Neural crest cell (in vitro differentiated cells): ENCODE data around the gene MIF4GD. TPM values are rescaled to one million over a fixed set of nuclear protein-coding genes. Genes with fewer than 3 reads are reported as not detected.

Experiments used
- DNase-seq: peaks from one replicate; pipeline ENCODE4 v3.0.0; 2021; ENCODE audit warnings: low read depth, mixed read lengths, low spot score
- H3K27ac Mint-ChIP-seq: one replicate; pipeline ENCODE4 v1.8.0; 2021; ENCODE audit warnings: mild to moderate bottlenecking, mixed read lengths; ENCODE audit not compliant: unreplicated experiment
- H3K27me3 Mint-ChIP-seq: 2 replicates; pipeline ENCODE4 v1.8.0; 2021; ENCODE audit warnings: low read depth, mild to moderate bottlenecking, mixed read lengths
- H3K36me3 Mint-ChIP-seq: 2 replicates; pipeline ENCODE4 v1.8.0; 2021; ENCODE audit warnings: low read depth, mild to moderate bottlenecking, mixed read lengths
- H3K4me1 Mint-ChIP-seq: 2 replicates; pipeline ENCODE4 v1.8.0; 2021; ENCODE audit warnings: mixed read lengths
- H3K4me3 Mint-ChIP-seq: one replicate; pipeline ENCODE4 v1.8.0; 2021; ENCODE audit warnings: mild to moderate bottlenecking, mixed read lengths
- H3K9me3 Mint-ChIP-seq: 2 replicates; pipeline ENCODE4 v1.8.0; 2021; ENCODE audit warnings: mixed read lengths
- CTCF ChIP-seq: fragments of 200-600 bp; sonication (generic); conservative IDR thresholded peaks from 2 replicates; pipeline ENCODE4 v1.5.0; 2021; ENCODE audit warnings: antibody characterized with exemption, mild to moderate bottlenecking
- total RNA-seq: library from RNA; stranded (reverse); gene quantifications from 2 replicates; pipeline ENCODE4 v1.2.1, GENCODE V29; 2021

MIF4GD gene
- total RNA-seq, 1 donor from 2014 or later, result 15.9 TPM

GRCh38 chr17:75231071-75231470, 40.0 kb downstream of the MIF4GD start:
- Mint-ChIP-seq H3K36me3 (peaks cover 7% of the 10 kb centered on the region), H3K9me3 (no peaks in the 10 kb centered on the region), H3K4me1 (no peaks in the 10 kb centered on the region), H3K4me3 (no peak overlapping the region), H3K27ac (no peak overlapping the region), H3K27me3 (no peaks in the 10 kb centered on the region)
- no peak for TF ChIP-seq CTCF
- no peak for DNase-seq

- Mint-ChIP-seq H3K4me3 (no peak overlapping the region), H3K4me1 (no peaks in the 10 kb centered on the region), H3K27me3 (no peaks in the 10 kb centered on the region), H3K36me3 (peaks cover 7% of the 10 kb centered on the region), H3K27ac (no peak overlapping the region), H3K9me3 (no peaks in the 10 kb centered on the region)
- no peak for DNase-seq
- no peak for TF ChIP-seq CTCF
Observed at GRCh38 chr17:75228847-75229246, 42.2 kb downstream of the MIF4GD start.

- no peak overlapping the region for H3K4me3 Mint-ChIP-seq
- no peaks in the 10 kb centered on the region for H3K4me1 Mint-ChIP-seq
- no peaks in the 10 kb centered on the region for H3K9me3 Mint-ChIP-seq
- DNase-seq, result no peak
- H3K27me3 Mint-ChIP-seq, result no peaks in the 10 kb centered on the region
- TF ChIP-seq CTCF, result no peak
- H3K27ac Mint-ChIP-seq, result no peak overlapping the region
- H3K36me3 Mint-ChIP-seq, result peaks cover 7% of the 10 kb centered on the region
Observed at GRCh38 chr17:75228305-75228704, 42.7 kb downstream of the MIF4GD start.

GRCh38 chr17:75227729-75228128, 43.3 kb downstream of the MIF4GD start:
- H3K4me1 Mint-ChIP-seq, result no peaks in the 10 kb centered on the region
- H3K36me3 Mint-ChIP-seq, result peaks cover 4% of the 10 kb centered on the region
- H3K27me3 Mint-ChIP-seq, result no peaks in the 10 kb centered on the region
- peak overlapping the region; percentile 67 for H3K27ac Mint-ChIP-seq
- no peak for DNase-seq
- H3K4me3 Mint-ChIP-seq, result no peak overlapping the region
- no peak for TF ChIP-seq CTCF
- no peaks in the 10 kb centered on the region for H3K9me3 Mint-ChIP-seq

GRCh38 chr17:75225016-75225415, 46.0 kb downstream of the MIF4GD start:
- Mint-ChIP-seq H3K4me3 (no peak overlapping the region), H3K27ac (no peak overlapping the region), H3K36me3 (peaks cover 9% of the 10 kb centered on the region)

More at GRCh38 chr17:75225016-75225415, 46.0 kb downstream of the MIF4GD start:
- no peak for DNase-seq
- TF ChIP-seq CTCF, result no peak
- Mint-ChIP-seq H3K27me3 (no peaks in the 10 kb centered on the region), H3K4me1 (no peaks in the 10 kb centered on the region), H3K9me3 (no peaks in the 10 kb centered on the region)
